Measurements from ENCODE around the gene INPP5F. TPM values are rescaled to one million over a fixed set of nuclear protein-coding genes. Genes with fewer than 3 reads are reported as not detected.
A peak's percentile ranks its signal among the peaks of the same experiment; 100 is the strongest.
"Not testable (repeated sequence)": the region's sequence is repeated elsewhere in the genome, so short reads cannot be mapped to it uniquely, and the experiment has no call there.

INPP5F gene
- total RNA-seq, 6 donors from 2014 or later, result 6.7 to 14.4 (median 10.1) TPM

DNA sequence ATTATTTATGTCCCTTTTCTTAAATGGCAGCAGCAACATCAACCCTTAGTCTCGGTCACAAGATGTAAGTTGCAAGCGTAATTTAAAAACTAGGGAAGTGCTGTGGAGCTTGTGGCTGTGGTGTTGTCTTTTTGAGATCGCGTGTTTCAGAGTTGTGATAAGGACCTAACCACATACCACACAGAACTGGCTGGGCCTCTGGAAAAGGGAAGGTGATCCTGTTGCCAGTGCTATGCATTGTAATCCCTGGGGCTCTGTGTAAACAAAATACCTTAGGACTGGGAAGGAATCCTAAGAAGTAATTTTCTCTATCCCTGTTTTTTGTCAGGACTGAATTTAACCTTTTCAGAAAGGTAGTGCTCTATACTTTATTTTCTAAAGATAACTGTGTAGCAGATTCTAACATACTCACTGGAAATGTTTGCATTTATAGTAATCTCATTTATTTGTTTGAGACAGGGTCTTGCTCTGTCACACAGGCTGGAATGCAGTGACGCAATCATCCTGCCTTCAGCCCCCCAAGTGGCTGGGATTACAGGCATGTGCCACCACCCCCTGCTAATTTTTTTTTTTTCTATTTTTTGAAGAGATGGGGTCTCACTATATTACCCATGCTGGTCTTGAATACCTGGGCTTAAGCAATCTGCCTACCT is 60.4 kb downstream of the INPP5F start:
- TF ChIP-seq, protein P1, sequence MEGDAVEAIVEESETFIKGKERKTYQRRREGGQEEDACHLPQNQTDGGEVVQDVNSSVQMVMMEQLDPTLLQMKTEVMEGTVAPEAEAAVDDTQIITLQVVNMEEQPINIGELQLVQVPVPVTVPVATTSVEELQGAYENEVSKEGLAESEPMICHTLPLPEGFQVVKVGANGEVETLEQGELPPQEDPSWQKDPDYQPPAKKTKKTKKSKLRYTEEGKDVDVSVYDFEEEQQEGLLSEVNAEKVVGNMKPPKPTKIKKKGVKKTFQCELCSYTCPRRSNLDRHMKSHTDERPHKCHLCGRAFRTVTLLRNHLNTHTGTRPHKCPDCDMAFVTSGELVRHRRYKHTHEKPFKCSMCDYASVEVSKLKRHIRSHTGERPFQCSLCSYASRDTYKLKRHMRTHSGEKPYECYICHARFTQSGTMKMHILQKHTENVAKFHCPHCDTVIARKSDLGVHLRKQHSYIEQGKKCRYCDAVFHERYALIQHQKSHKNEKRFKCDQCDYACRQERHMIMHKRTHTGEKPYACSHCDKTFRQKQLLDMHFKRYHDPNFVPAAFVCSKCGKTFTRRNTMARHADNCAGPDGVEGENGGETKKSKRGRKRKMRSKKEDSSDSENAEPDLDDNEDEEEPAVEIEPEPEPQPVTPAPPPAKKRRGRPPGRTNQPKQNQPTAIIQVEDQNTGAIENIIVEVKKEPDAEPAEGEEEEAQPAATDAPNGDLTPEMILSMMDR (IDR thresholded peaks at IDR 0.05), result no peak
- TF ChIP-seq POLR2AphosphoS5 (IDR thresholded peaks at IDR 0.05), result no peak
- TF ChIP-seq POLR2A (IDR thresholded peaks at IDR 0.05), result no peak
- TF ChIP-seq EP300 (IDR thresholded peaks at IDR 0.05), result no peak
- WGBS, 2 donors, result 60 to 64% methylated on average over 5 of the region's 5 CpGs
- ATAC-seq (ENCODE audit: low FRiP score in 2 of 2) (peak in 1 of 2 donors; percentile 58), DNase-seq (no peak)
- no peak overlapping the region for H3K4me3 ChIP-seq
- peaks cover 0 to 6% (median 4%) of the 10 kb centered on the region in 4 donors for H3K4me1 ChIP-seq
- no peaks in the 10 kb centered on the region for H3K9me3 ChIP-seq
- H3K36me3 ChIP-seq, result no peaks in the 10 kb centered on the region
- H3K27ac ChIP-seq, result no peak overlapping the region
- H3K27me3 ChIP-seq, result no peaks in the 10 kb centered on the region

- H3K9me3 ChIP-seq; ATAC-seq (ENCODE audit: low FRiP score in 2 of 2); H3K27ac ChIP-seq; H3K4me3 ChIP-seq; H3K27me3 ChIP-seq; H3K4me1 ChIP-seq: not testable (repeated sequence)
- WGBS, 2 donors, result 98% methylated on average over 18 of the region's 32 CpGs; no CpG with 5 or more reads in 1 of the 2 donors
- H3K36me3 ChIP-seq, result peaks cover 0 to 22% (median 0%) of the 10 kb centered on the region in 4 donors
- peak in 1 of 2 donors; percentile 52 for DNase-seq
Measured at GRCh38 chr10:119795101-119795500, 69.3 kb downstream of the INPP5F start.

GRCh38 chr10:119796039-119796438 is 70.2 kb downstream of the INPP5F start:
- DNase-seq (no peak), ATAC-seq (ENCODE audit: low FRiP score in 2 of 2) (no peak)
- Histone ChIP-seq H3K4me1 (no peaks in the 10 kb centered on the region), H3K4me3 (no peak overlapping the region), H3K36me3 (peaks cover 0 to 22% (median 0%) of the 10 kb centered on the region in 4 donors), H3K27ac (no peak overlapping the region), H3K27me3 (no peaks in the 10 kb centered on the region), H3K9me3 (no peaks in the 10 kb centered on the region)
- WGBS, 2 donors, result 95 to 98% methylated on average over 6 of the region's 6 CpGs
- TF ChIP-seq EP300 (IDR thresholded peaks at IDR 0.05) (no peak), POLR2A (IDR thresholded peaks at IDR 0.05) (no peak), POLR2AphosphoS5 (IDR thresholded peaks at IDR 0.05) (no peak)
- TF ChIP-seq, protein P1 (IDR thresholded peaks at IDR 0.05), result no peak

- DNase-seq (no peak), ATAC-seq (ENCODE audit: low FRiP score in 2 of 2) (no peak)
- Histone ChIP-seq H3K36me3 (peaks cover 0 to 33% (median 7%) of the 10 kb centered on the region in 4 donors), H3K9me3 (no peaks in the 10 kb centered on the region), H3K27me3 (no peaks in the 10 kb centered on the region), H3K27ac (no peak overlapping the region), H3K4me1 (no peaks in the 10 kb centered on the region), H3K4me3 (no peak overlapping the region)
- no peak for TF ChIP-seq EP300 (IDR thresholded peaks at IDR 0.05)
- TF ChIP-seq, protein P1 (IDR thresholded peaks at IDR 0.05), result no peak
- no peak for TF ChIP-seq POLR2A (IDR thresholded peaks at IDR 0.05)
- no peak for TF ChIP-seq POLR2AphosphoS5 (IDR thresholded peaks at IDR 0.05)
- WGBS, 2 donors, result 92 to 93% methylated on average over 2 of the region's 2 CpGs
Measured at GRCh38 chr10:119801176-119801575, 75.3 kb downstream of the INPP5F start.

DNA sequence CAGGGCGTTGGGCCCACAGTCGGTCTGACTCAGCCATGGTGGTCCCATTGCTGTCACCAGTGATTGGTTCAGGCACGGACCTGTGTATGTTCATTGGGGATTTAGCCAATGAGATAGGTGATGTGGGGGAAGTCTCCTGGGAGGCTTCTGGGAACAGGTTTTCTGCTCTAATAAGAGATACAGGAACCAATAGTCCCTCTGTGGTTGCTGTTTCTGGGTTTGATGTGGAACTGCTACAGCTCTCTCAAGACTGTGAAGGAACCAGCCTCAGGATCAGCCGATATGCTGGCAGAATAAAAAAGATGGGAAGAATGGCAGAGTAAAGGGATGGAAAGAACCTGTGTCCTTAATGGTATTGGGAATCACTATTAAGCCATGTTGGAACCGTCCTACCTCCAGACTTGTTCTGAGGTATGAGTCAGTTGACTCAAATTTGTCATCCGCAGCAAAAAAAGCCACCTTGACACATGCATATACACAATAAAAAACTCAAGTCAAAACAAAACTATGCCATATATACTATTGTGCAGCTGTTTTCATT is 76.2 kb downstream of the INPP5F start:
- WGBS, 2 donors, result 91 to 96% methylated on average over 6 of the region's 6 CpGs
- H3K4me3 ChIP-seq, result no peak overlapping the region
- ATAC-seq (ENCODE audit: low FRiP score in 2 of 2), result no peak
- TF ChIP-seq POLR2AphosphoS5 (IDR thresholded peaks at IDR 0.05) (no peak), POLR2A (IDR thresholded peaks at IDR 0.05) (no peak)
- no peaks in the 10 kb centered on the region for H3K9me3 ChIP-seq
- DNase-seq, result no peak
- no peak overlapping the region for H3K27ac ChIP-seq
- H3K36me3 ChIP-seq, result peaks cover 0 to 33% (median 7%) of the 10 kb centered on the region in 4 donors
- no peaks in the 10 kb centered on the region for H3K4me1 ChIP-seq
- no peaks in the 10 kb centered on the region for H3K27me3 ChIP-seq

DNA sequence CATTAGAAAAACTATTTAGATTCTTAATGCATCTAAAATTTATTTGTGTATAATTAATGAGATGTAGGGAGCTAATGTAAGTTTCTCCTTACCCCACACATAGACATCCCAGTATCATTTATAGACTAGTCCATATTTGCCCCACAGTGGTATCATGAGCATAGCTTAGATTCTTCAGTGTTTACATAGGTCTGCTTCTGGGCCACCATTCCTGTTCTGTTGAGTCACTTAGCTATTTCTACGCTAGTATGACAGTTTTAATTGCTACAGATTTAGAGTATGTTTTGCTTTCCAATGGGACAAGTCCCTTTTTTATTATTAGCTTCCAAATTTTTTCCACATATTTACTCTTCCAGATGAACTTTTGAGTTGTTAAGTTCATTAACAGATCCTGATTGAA is 77.4 kb downstream of the INPP5F start:
- DNase-seq (no peak), ATAC-seq (ENCODE audit: low FRiP score in 2 of 2) (no peak)
- Histone ChIP-seq H3K27me3 (no peaks in the 10 kb centered on the region), H3K9me3 (no peaks in the 10 kb centered on the region), H3K4me1 (no peaks in the 10 kb centered on the region), H3K27ac (no peak overlapping the region), H3K4me3 (no peak overlapping the region), H3K36me3 (peaks cover 0 to 30% (median 7%) of the 10 kb centered on the region in 4 donors)
- 92 to 95% methylated on average over 1 of the region's 1 CpG for WGBS, 2 donors
- no peak for TF ChIP-seq EP300 (IDR thresholded peaks at IDR 0.05)
- TF ChIP-seq POLR2A (IDR thresholded peaks at IDR 0.05), result no peak
- TF ChIP-seq, protein P1 (IDR thresholded peaks at IDR 0.05), result no peak
- TF ChIP-seq POLR2AphosphoS5 (IDR thresholded peaks at IDR 0.05), result no peak

Measured in upper lobe of left lung (tissue), 6 donors.